BJ (cell line): Measurements from ENCODE around the gene CLIC4. TPM values are rescaled to one million over a fixed set of nuclear protein-coding genes. Genes with fewer than 3 reads are reported as not detected.

ENCODE experiments used
- CTCF ChIA-PET: fragments of 350-600 bp; formaldehyde crosslinking; extraction: SDS; loops from one replicate; lab custom pipeline; 2021; ENCODE audit warnings: antibody characterized with exemption, inconsistent platforms; lab: Yijun Ruan, JAX
- POLR2A ChIA-PET: fragments of 300-600 bp; sonication (Branson Sonifier 250); formaldehyde crosslinking; extraction: SDS; loops from one replicate; lab custom pipeline; 2021; ENCODE audit warnings: antibody characterized with exemption; lab: Charles Lee
- DNase-seq: peaks from one replicate; pipeline ENCODE4 v3.0.0-alpha.2; 2011; ENCODE audit warnings: low read depth
- H3K27me3 ChIP-seq: 2 replicates; pipeline ENCODE4 v1.6.0; 2011; ENCODE audit warnings: low read length; ENCODE audit not compliant: control insufficient read depth, insufficient read depth
- H3K36me3 ChIP-seq: 2 replicates; pipeline ENCODE4 v1.5.1; 2011; ENCODE audit warnings: low read length; ENCODE audit not compliant: control insufficient read depth, insufficient read depth
- H3K4me3 ChIP-seq: 2 replicates; pipeline ENCODE4 v1.5.1; 2011; ENCODE audit warnings: low read depth, mild to moderate bottlenecking, control low read depth, low read length
- CTCF ChIP-seq: IDR thresholded peaks from 2 replicates; pipeline ENCODE4 v1.5.1; 2011; ENCODE audit warnings: low read depth, mild to moderate bottlenecking, control low read depth, inconsistent platforms, low read length, moderate library complexity; ENCODE audit not compliant: insufficient read depth
- polyA plus RNA-seq: library from polyadenylated mRNA; depleted of rRNA; stranded (reverse); fragments of >200 nt; gene quantifications from 2 replicates; pipeline ENCODE4 v1.2.3, GENCODE V29; 2011

Gene CLIC4
- polyA plus RNA-seq, 1 experiment = 275 TPM

- Histone ChIP-seq H3K36me3 (no peaks in the 10 kb centered on the region), H3K4me3 (peak overlapping the region; percentile 29), H3K27me3 (no peaks in the 10 kb centered on the region)
- peak; percentile 97 for TF ChIP-seq CTCF
- CTCF ChIA-PET = interaction anchor here (0.6 to 5.1 kb wide), 34 partner anchors 9 to 356 kb away, joined by 3 to 29 read pairs (median 4); partner anchors contain the start of gene CLIC4
- peak; percentile 40 for DNase-seq
- POLR2A ChIA-PET = no interaction called here
Measured at GRCh38 chr1:24847995-24848881, 103.0 kb downstream of the CLIC4 start.

- TF ChIP-seq CTCF = peak; percentile 22; the same call in 1 of the 2 replicates
- Histone ChIP-seq H3K36me3 (no peaks in the 10 kb centered on the region), H3K4me3 (no peak overlapping the region), H3K27me3 (no peaks in the 10 kb centered on the region)
- ChIA-PET POLR2A (interaction anchor here (0.5 to 0.6 kb wide), 2 partner anchors 130 to 166 kb away, joined by 3 to 4 read pairs; no protein-coding TSS in a partner anchor), CTCF (interaction anchor here (0.8 to 5.1 kb wide), 6 partner anchors 13 to 355 kb away, joined by 3 to 29 read pairs (median 4); no protein-coding TSS in a partner anchor)
- DNase-seq = no peak
Measured at GRCh38 chr1:24849672-24850295, 104.5 kb downstream of the CLIC4 start.

GRCh38 chr1:24850328-24850920 lies 105.2 kb downstream of the CLIC4 start:
- Histone ChIP-seq H3K36me3 (no peaks in the 10 kb centered on the region), H3K4me3 (no peak overlapping the region), H3K27me3 (no peaks in the 10 kb centered on the region)
- ChIA-PET CTCF (interaction anchor here (0.6 to 5.1 kb wide), 4 partner anchors 14 to 354 kb away, joined by 3 to 29 read pairs (median 4); no protein-coding TSS in a partner anchor), POLR2A (interaction anchor here (0.6 kb wide), 1 partner anchor 9 kb away, joined by 6 read pairs; no protein-coding TSS in a partner anchor)
- DNase-seq = no peak
- no peak for TF ChIP-seq CTCF

GRCh38 chr1:24853649-24854048 lies 108.4 kb downstream of the CLIC4 start:
- H3K27me3 ChIP-seq = no peaks in the 10 kb centered on the region
- H3K4me3 ChIP-seq = no peak overlapping the region
- TF ChIP-seq CTCF = no peak
- ChIA-PET POLR2A (no interaction called here), CTCF (interaction anchor here (0.7 kb wide), 1 partner anchor 9 kb away, joined by 3 read pairs; no protein-coding TSS in a partner anchor)
- no peak for DNase-seq
- no peaks in the 10 kb centered on the region for H3K36me3 ChIP-seq
